ENCODE data around the gene TMEM52. TPM values are rescaled to one million over a fixed set of nuclear protein-coding genes. Genes with fewer than 3 reads are reported as not detected.
A peak's percentile ranks its signal among the peaks of the same experiment; 100 is the strongest.

The TMEM52 gene
- total and polyA plus RNA-seq, 2 of the 13 experiments (the other 11 are each of a cell fraction or from before 2014, with no cell fraction given): 13.2 to 18.7 TPM

GRCh38 chr1:1941211-1941841 lies 22.2 kb upstream of the TMEM52 start (continued):
- no peak for TF ChIP-seq ZNF446 (CRISPR knock-in tag; IDR thresholded peaks at IDR 0.05)
- TF ChIP-seq TGIF2 (CRISPR knock-in tag; IDR thresholded peaks at IDR 0.05): 0 out of 2 replicates have a peak, but pooled peaks have one; percentile 51
- no peak for TF ChIP-seq NFIB (CRISPR knock-in tag; IDR thresholded peaks at IDR 0.05; ENCODE audit: borderline replicate concordance)
- TF ChIP-seq, protein P1, sequence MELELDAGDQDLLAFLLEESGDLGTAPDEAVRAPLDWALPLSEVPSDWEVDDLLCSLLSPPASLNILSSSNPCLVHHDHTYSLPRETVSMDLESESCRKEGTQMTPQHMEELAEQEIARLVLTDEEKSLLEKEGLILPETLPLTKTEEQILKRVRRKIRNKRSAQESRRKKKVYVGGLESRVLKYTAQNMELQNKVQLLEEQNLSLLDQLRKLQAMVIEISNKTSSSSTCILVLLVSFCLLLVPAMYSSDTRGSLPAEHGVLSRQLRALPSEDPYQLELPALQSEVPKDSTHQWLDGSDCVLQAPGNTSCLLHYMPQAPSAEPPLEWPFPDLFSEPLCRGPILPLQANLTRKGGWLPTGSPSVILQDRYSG (CRISPR knock-in tag; IDR thresholded peaks at IDR 0.05): no peak
- peak; percentile 64 for TF ChIP-seq KDM2A (CRISPR knock-in tag; IDR thresholded peaks at IDR 0.05; ENCODE audit: borderline replicate concordance, low read depth)
- TF ChIP-seq AGO2 (optimal IDR thresholded peaks at IDR 0.05; ENCODE audit: low read depth, low read length): no peak
- no peak for TF ChIP-seq JARID2 (CRISPR knock-in tag; IDR thresholded peaks at IDR 0.05; ENCODE audit: insufficient replicate concordance)
- TF ChIP-seq FOXA1 (IDR thresholded peaks at IDR 0.05): no peak
- no peak for TF ChIP-seq FOXA1 (CRISPR knock-in tag; IDR thresholded peaks at IDR 0.05)
- peak; percentile 54; the same call in 1 of the 2 replicates for TF ChIP-seq KDM5B (CRISPR knock-in tag; IDR thresholded peaks at IDR 0.05; ENCODE audit: borderline replicate concordance)
- TF ChIP-seq SMAD1 (CRISPR knock-in tag; IDR thresholded peaks at IDR 0.05; ENCODE audit: borderline replicate concordance, low read depth): no peak
- no peak for TF ChIP-seq HHEX (CRISPR knock-in tag; IDR thresholded peaks at IDR 0.05)
- TF ChIP-seq ZNF232 (CRISPR knock-in tag; IDR thresholded peaks at IDR 0.05; ENCODE audit: borderline replicate concordance): peak; percentile 85; the same call in 1 of the 2 replicates
- TF ChIP-seq SKI (IDR thresholded peaks at IDR 0.05; ENCODE audit: partially characterized antibody): peak; percentile 38
- TF ChIP-seq, protein P2, sequence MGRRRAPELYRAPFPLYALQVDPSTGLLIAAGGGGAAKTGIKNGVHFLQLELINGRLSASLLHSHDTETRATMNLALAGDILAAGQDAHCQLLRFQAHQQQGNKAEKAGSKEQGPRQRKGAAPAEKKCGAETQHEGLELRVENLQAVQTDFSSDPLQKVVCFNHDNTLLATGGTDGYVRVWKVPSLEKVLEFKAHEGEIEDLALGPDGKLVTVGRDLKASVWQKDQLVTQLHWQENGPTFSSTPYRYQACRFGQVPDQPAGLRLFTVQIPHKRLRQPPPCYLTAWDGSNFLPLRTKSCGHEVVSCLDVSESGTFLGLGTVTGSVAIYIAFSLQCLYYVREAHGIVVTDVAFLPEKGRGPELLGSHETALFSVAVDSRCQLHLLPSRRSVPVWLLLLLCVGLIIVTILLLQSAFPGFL (CRISPR knock-in tag; IDR thresholded peaks at IDR 0.05): no peak
- TF ChIP-seq MTA1 (CRISPR knock-in tag; IDR thresholded peaks at IDR 0.05; ENCODE audit: borderline replicate concordance): peak; percentile 87; the same call in 1 of the 2 replicates
- TF ChIP-seq TSC22D2 (CRISPR knock-in tag; IDR thresholded peaks at IDR 0.05; ENCODE audit: borderline replicate concordance): no peak
- TF ChIP-seq BCL6 (CRISPR knock-in tag; IDR thresholded peaks at IDR 0.05): peak; percentile 39; the same call in 1 of the 2 replicates
- TF ChIP-seq ZNF839 (CRISPR knock-in tag; IDR thresholded peaks at IDR 0.05; ENCODE audit: borderline replicate concordance): no peak
- TF ChIP-seq ZNF251 (CRISPR knock-in tag; IDR thresholded peaks at IDR 0.05): no peak
- peak; percentile 61; the same call in 1 of the 2 replicates for TF ChIP-seq FOXA3 (CRISPR knock-in tag; IDR thresholded peaks at IDR 0.05)
- no peak for TF ChIP-seq ZFP82 (CRISPR knock-in tag; IDR thresholded peaks at IDR 0.05; ENCODE audit: borderline replicate concordance)
- peak; percentile 34; the same call in 1 of the 2 replicates for TF ChIP-seq ZNF563 (CRISPR knock-in tag; IDR thresholded peaks at IDR 0.05)
- peak; percentile 90 for TF ChIP-seq FOXO1 (CRISPR knock-in tag; IDR thresholded peaks at IDR 0.05)
- TF ChIP-seq STAG1 (CRISPR knock-in tag; IDR thresholded peaks at IDR 0.05): 0 out of 2 replicates have a peak, but pooled peaks have one; percentile 6
- no peak for TF ChIP-seq FOXK2 (IDR thresholded peaks at IDR 0.05)
- TF ChIP-seq RFXANK (CRISPR knock-in tag; IDR thresholded peaks at IDR 0.05): no peak
- no peak for TF ChIP-seq ZNF749 (CRISPR knock-in tag; IDR thresholded peaks at IDR 0.05; ENCODE audit: borderline replicate concordance)
- TF ChIP-seq MLLT10 (CRISPR knock-in tag; IDR thresholded peaks at IDR 0.05): no peak
- TF ChIP-seq MED8 (CRISPR knock-in tag; IDR thresholded peaks at IDR 0.05; ENCODE audit: insufficient replicate concordance): peak; percentile 92
- peak; percentile 48; the same call in 1 of the 2 replicates for TF ChIP-seq ZNF777 (CRISPR knock-in tag; IDR thresholded peaks at IDR 0.05)
- TF ChIP-seq ZNF75D (CRISPR knock-in tag; IDR thresholded peaks at IDR 0.05; ENCODE audit: borderline replicate concordance): no peak
- TF ChIP-seq BORCS8-MEF2B (CRISPR knock-in tag; IDR thresholded peaks at IDR 0.05): peak; percentile 68
